Caco-2 (cell line): ENCODE measurements around the gene TMEM107. TPM values are rescaled to one million over a fixed set of nuclear protein-coding genes. Genes with fewer than 3 reads are reported as not detected.

Source experiments
- BruUV-seq: library from RNA; stranded (reverse); fragments of 400-500 nt; replicated peaks from 2 replicates; lab custom pipeline; 2021; lab: Mats Ljungman, UMichigan
- CTCF ChIA-PET: fragments of 300-600 bp; sonication (Branson Sonifier 250); formaldehyde crosslinking; loops from one replicate; lab custom pipeline; 2022; ENCODE audit warnings: antibody characterized with exemption; lab: Charles Lee
- POLR2A ChIA-PET: fragments of 300-600 bp; sonication (Branson Sonifier 250); formaldehyde crosslinking; loops from one replicate; lab custom pipeline; 2022; ENCODE audit warnings: antibody characterized with exemption; lab: Charles Lee
- DNase-seq, 2 experiments: peaks; one replicate each; pipeline versions ENCODE4 v3.0.0 to v3.0.0-alpha.2; 2020 to 2022
- H3K27me3 ChIP-seq: replicated peaks from 2 replicates; pipeline ENCODE4 v1.6.0; 2011; ENCODE audit warnings: low read length; ENCODE audit not compliant: control insufficient read depth, insufficient read depth
- H3K36me3 ChIP-seq: 2 replicates; pipeline ENCODE4 v1.5.1; 2011; ENCODE audit warnings: low read length; ENCODE audit not compliant: control insufficient read depth, insufficient read depth
- H3K4me1 ChIP-seq: fragments of 250-450 bp; sonication (Bioruptor Pico); 2 replicates; pipeline ENCODE4 v1.5.1; 2020; ENCODE audit warnings: mild to moderate bottlenecking
- H3K4me3 ChIP-seq: 2 replicates; pipeline ENCODE4 v1.5.1; 2011; ENCODE audit warnings: low read depth, mild to moderate bottlenecking, control low read depth, low read length
- H3K9me3 ChIP-seq: fragments of 250-450 bp; sonication (Bioruptor Pico); 2 replicates; pipeline ENCODE4 v1.5.1; 2020; ENCODE audit warnings: mild to moderate bottlenecking, moderate library complexity
- H3K27ac Mint-ChIP-seq: one replicate; pipeline ENCODE4 v1.8.0; 2022; ENCODE audit warnings: mixed read lengths; ENCODE audit not compliant: unreplicated experiment
- H3K27me3 Mint-ChIP-seq: one replicate; pipeline ENCODE4 v1.8.0; 2022; ENCODE audit warnings: mixed read lengths; ENCODE audit not compliant: insufficient read depth, unreplicated experiment
- H3K36me3 Mint-ChIP-seq: one replicate; pipeline ENCODE4 v1.8.0; 2022; ENCODE audit warnings: mild to moderate bottlenecking, mixed read lengths; ENCODE audit not compliant: insufficient read depth, unreplicated experiment
- H3K4me1 Mint-ChIP-seq: one replicate; pipeline ENCODE4 v1.8.0; 2022; ENCODE audit warnings: low read depth, mixed read lengths; ENCODE audit not compliant: unreplicated experiment
- H3K4me3 Mint-ChIP-seq: one replicate; pipeline ENCODE4 v1.8.0; 2022; ENCODE audit warnings: mild to moderate bottlenecking, moderate library complexity, mixed read lengths; ENCODE audit not compliant: unreplicated experiment
- H3K9me3 Mint-ChIP-seq: one replicate; pipeline ENCODE4 v1.8.0; 2022; ENCODE audit warnings: mixed read lengths; ENCODE audit not compliant: unreplicated experiment
- CTCF ChIP-seq, 2 experiments: fragments of 200-600 bp in 1 of 2; IDR thresholded peaks; 1 replicate in 1 of 2; 2 replicates in 1 of 2; pipeline versions ENCODE4 v1.5.1 to v1.8.0; 2011 to 2022; ENCODE audit warnings: antibody characterized with exemption in 1 of 2, control low read depth in 1 of 2, inconsistent platforms in 1 of 2, low read depth in 1 of 2, low read length in 1 of 2, mild to moderate bottlenecking in 1 of 2, moderate library complexity in 1 of 2; ENCODE audit not compliant: insufficient read depth in 1 of 2, severe bottlenecking in 1 of 2, unreplicated experiment in 1 of 2
- intact Hi-C: fragments of 100-400 bp; cut with micrococcal nuclease; formaldehyde crosslinking; loops from one replicate; pipeline ENCODE4 v1.10.0; 2022; ENCODE audit not compliant: unreplicated experiment
- total RNA-seq: library from RNA; stranded (reverse); gene quantifications from 2 replicates; pipeline ENCODE4 v1.2.3, GENCODE V29; 2022

Gene TMEM107
- total RNA-seq, 1 experiment from 2014 or later: 5.4 TPM

- H3K4me3 ChIP-seq: peak overlapping the region; percentile 66
- Mint-ChIP-seq H3K4me3 (peak overlapping the region; percentile 90), H3K9me3 (no peaks in the 10 kb centered on the region), H3K36me3 (peaks cover 55% of the 10 kb centered on the region), H3K27ac (peak overlapping the region; percentile 96), H3K27me3 (peaks cover 2% of the 10 kb centered on the region), H3K4me1 (peaks cover 17% of the 10 kb centered on the region)
- no peak for TF ChIP-seq CTCF (IDR thresholded peaks at IDR 0.05; ENCODE audit: insufficient read depth in 1 of 2, low read depth in 1 of 2, low read length in 1 of 2, severe bottlenecking in 1 of 2, unreplicated experiment in 1 of 2)
- ChIA-PET CTCF (interaction anchor here (1.3 kb wide), 1 partner anchor 100 kb away, joined by 3 read pairs; the partner anchor contains the start of gene HES7), POLR2A (interaction anchor here (0.5 to 1.4 kb wide), 5 partner anchors 14 to 97 kb away, joined by 3 to 10 read pairs (median 3); partner anchors contain the start of genes PFAS and SLC25A35)
- DNase-seq: peak; percentile 67 to 68
- intact Hi-C loops: loop anchor here (1.0 kb wide), 3 partner anchors 13 to 77 kb away; partner anchors contain the start of genes AURKB and CTC1
- H3K36me3 ChIP-seq: no peaks in the 10 kb centered on the region
- H3K9me3 ChIP-seq: no peaks in the 10 kb centered on the region
- no peaks in the 10 kb centered on the region for H3K27me3 ChIP-seq
- TSS peak; percentile 82 for BruUV-seq
- H3K4me1 ChIP-seq: no peaks in the 10 kb centered on the region
These were observed 47.4 kb upstream of the TMEM107 start for GRCh38 chr17:8223356-8224126.

GRCh38 chr17:8222630-8223355 lies 46.6 kb upstream of the TMEM107 start:
- H3K4me1 ChIP-seq: no peaks in the 10 kb centered on the region
- no peaks in the 10 kb centered on the region for H3K9me3 ChIP-seq
- TSS peak; percentile 47 for BruUV-seq
- peak overlapping the region; percentile 66 for H3K4me3 ChIP-seq
- Mint-ChIP-seq H3K27ac (peak overlapping the region; percentile 96), H3K4me1 (peaks cover 22% of the 10 kb centered on the region), H3K4me3 (peak overlapping the region; percentile 90), H3K9me3 (no peaks in the 10 kb centered on the region), H3K36me3 (peaks cover 60% of the 10 kb centered on the region), H3K27me3 (peaks cover 2% of the 10 kb centered on the region)
- no peaks in the 10 kb centered on the region for H3K27me3 ChIP-seq
- ChIA-PET POLR2A (interaction anchor here (0.5 to 2.2 kb wide), 6 partner anchors 13 to 97 kb away, joined by 3 to 24 read pairs (median 3); partner anchors contain the start of genes AURKB, CTC1 and PFAS), CTCF (interaction anchor here (0.6 to 1.4 kb wide), 3 partner anchors 12 to 99 kb away, joined by 3 to 4 read pairs (median 3); partner anchors contain the start of genes AURKB and HES7)
- intact Hi-C loops: loop anchor here (1.0 kb wide), 4 partner anchors 12 to 78 kb away; partner anchors contain the start of genes AURKB and CTC1
- no peaks in the 10 kb centered on the region for H3K36me3 ChIP-seq
- DNase-seq: peak; percentile 82 to 87
- no peak for TF ChIP-seq CTCF (IDR thresholded peaks at IDR 0.05; ENCODE audit: insufficient read depth in 1 of 2, low read depth in 1 of 2, low read length in 1 of 2, severe bottlenecking in 1 of 2, unreplicated experiment in 1 of 2)

- Histone ChIP-seq H3K4me3 (peak overlapping the region; percentile 66), H3K4me1 (no peaks in the 10 kb centered on the region), H3K27me3 (no peaks in the 10 kb centered on the region), H3K9me3 (no peaks in the 10 kb centered on the region), H3K36me3 (no peaks in the 10 kb centered on the region)
- POLR2A ChIA-PET: interaction anchor here (0.6 to 2.2 kb wide), 6 partner anchors 12 to 775 kb away, joined by 3 to 24 read pairs (median 4); partner anchors contain the start of genes AURKB and CTC1
- peaks cover 55% of the 10 kb centered on the region for H3K36me3 Mint-ChIP-seq
- DNase-seq: no peak
- H3K27ac Mint-ChIP-seq: peak overlapping the region; percentile 96
- peak overlapping the region; percentile 90 for H3K4me3 Mint-ChIP-seq
- TF ChIP-seq CTCF (IDR thresholded peaks at IDR 0.05; ENCODE audit: insufficient read depth in 1 of 2, low read depth in 1 of 2, low read length in 1 of 2, severe bottlenecking in 1 of 2, unreplicated experiment in 1 of 2): no peak
- BruUV-seq: no TSS peak
- H3K4me1 Mint-ChIP-seq: peaks cover 22% of the 10 kb centered on the region
- CTCF ChIA-PET: interaction anchor here (0.6 to 1.4 kb wide), 4 partner anchors 12 to 99 kb away, joined by 3 to 4 read pairs (median 3); partner anchors contain the start of genes AURKB and HES7
- intact Hi-C loops: loop anchor here (1.0 kb wide), 1 partner anchor 35 kb away; no protein-coding TSS in a partner anchor
- H3K9me3 Mint-ChIP-seq: no peaks in the 10 kb centered on the region
- H3K27me3 Mint-ChIP-seq: peaks cover 2% of the 10 kb centered on the region
These were observed 46.1 kb upstream of the TMEM107 start for GRCh38 chr17:8222380-8222629.
